Astrocyte of the spinal cord (primary cell): ENCODE measurements around the gene P2RY13.
A peak's percentile ranks its signal among the peaks of the same experiment; 100 is the strongest.

ENCODE experiments used
- DNase-seq: peaks from one replicate; pipeline ENCODE4 v3.0.0; 2011; ENCODE audit warnings: low read depth, low spot score
- H3K4me3 ChIP-seq: 2 replicates; pipeline ENCODE4 v1.5.1; 2011; ENCODE audit warnings: low read depth, mild to moderate bottlenecking, low read length, moderate library complexity
- in situ Hi-C: cut with HindIII; loops from 2 replicates; pipeline ENCODE4 v1.10.0; 2017; ENCODE audit warnings: low sequenced_read_pairs
- TF ChIP-seq, protein P1 (sequence below): IDR thresholded peaks from 2 replicates; pipeline ENCODE4 v1.5.1; 2012; ENCODE audit warnings: low read depth, mild to moderate bottlenecking, low read length, inconsistent platforms

Gene P2RY13

DNA sequence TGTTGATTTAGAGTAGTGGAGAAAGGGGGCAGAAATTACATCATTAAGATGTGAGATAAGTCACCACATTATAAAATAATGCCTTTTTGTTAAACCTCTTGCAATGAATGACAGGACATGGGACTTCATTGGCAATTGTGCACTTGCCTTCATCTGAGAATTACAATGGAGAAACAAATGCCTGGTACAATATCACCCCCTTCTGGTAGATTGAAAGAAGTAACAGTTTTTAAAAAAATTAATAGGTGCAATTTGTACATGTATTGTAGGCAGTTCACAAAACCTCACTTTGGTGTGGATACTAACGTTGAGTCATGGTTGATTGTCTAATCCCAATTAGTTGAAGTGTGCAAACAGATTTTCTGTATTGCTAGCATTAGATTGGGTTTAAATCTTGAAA lies 46.4 kb downstream of the P2RY13 start:
- TF ChIP-seq, protein P1, sequence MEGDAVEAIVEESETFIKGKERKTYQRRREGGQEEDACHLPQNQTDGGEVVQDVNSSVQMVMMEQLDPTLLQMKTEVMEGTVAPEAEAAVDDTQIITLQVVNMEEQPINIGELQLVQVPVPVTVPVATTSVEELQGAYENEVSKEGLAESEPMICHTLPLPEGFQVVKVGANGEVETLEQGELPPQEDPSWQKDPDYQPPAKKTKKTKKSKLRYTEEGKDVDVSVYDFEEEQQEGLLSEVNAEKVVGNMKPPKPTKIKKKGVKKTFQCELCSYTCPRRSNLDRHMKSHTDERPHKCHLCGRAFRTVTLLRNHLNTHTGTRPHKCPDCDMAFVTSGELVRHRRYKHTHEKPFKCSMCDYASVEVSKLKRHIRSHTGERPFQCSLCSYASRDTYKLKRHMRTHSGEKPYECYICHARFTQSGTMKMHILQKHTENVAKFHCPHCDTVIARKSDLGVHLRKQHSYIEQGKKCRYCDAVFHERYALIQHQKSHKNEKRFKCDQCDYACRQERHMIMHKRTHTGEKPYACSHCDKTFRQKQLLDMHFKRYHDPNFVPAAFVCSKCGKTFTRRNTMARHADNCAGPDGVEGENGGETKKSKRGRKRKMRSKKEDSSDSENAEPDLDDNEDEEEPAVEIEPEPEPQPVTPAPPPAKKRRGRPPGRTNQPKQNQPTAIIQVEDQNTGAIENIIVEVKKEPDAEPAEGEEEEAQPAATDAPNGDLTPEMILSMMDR, result peak; percentile 44
- DNase-seq, result peak; percentile 67
- H3K4me3 ChIP-seq, result no peak overlapping the region
- in situ Hi-C loops, result no loop called here

DNA sequence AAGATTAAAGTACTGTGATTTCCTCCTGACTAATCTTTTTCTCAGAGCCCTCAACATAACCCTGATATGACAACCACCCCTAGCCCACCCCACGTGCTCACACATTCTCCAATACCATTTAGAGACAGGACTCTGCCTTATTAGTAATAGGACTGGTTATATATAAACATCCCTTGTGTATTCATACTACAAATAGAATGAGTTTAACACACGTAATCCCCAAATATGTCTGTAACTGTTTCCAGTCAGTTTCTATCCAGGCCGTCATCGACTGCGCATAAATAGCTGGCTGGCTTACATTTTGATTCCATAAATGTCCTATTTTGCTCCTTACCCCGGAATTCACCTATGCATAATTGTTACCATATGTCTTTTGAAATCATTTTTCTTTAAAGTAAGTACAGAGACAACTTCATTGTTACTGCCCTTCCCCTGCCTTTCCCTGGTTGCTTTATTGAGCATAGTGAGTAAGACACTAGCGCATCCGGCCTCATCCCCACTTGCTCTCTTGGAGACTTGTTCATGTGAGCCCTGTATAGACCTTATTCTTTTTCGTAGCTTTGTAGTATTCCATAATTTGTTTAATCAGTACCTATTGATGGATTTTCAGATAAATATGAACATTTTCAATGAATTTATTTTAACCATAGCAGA lies 47.6 kb downstream of the P2RY13 start:
- peak; percentile 43 for DNase-seq
- TF ChIP-seq, protein P1, result no peak
- H3K4me3 ChIP-seq, result no peak overlapping the region
- in situ Hi-C loops, result no loop called here

DNA sequence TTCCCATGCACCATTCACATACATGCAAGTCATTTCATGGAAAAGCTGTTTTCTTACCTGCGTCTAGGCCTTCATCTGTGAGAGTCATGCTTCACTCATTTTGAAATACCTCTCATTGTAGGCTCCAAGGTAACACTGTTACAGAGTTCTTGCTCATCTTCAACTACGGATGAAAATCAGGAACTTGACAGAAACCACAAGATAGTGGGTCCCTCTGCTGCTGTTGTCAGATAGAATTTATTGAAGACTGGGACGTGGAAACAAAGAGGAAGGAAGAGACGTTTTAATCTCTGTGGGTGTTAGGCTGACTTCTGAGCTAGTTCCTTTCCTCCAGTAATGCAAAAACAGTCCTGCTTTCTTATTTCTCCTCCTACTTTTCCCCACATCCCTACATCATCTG lies 51.1 kb downstream of the P2RY13 start, which contains the start of gene P2RY14:
P2RY14 (minus strand) TSS at position 313 of the 400 bp plus-strand sequence. CDS start 64,226 bp downstream, outside the sequence.
- TF ChIP-seq, protein P1, result no peak
- in situ Hi-C loops, result no loop called here
- DNase-seq, result no peak
- no peak within 1 kb of the TSS for H3K4me3 ChIP-seq

DNA sequence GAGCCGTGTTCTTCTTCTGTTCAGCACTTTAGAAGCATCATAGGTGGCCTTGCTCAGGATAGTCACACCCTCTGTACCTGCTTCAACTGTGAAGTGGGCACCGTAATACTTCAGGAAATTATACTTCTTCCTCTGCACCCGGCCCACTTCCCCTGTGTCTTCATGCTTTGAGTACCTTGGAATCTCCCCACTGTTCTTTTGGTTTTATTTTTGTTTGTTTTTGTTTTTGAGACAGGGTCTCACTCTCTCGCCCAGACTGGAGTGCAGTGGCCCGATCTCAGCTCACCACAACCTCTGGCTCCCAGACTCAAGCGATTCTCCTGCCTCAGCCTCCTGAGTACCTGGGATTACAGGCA lies 52.7 kb downstream of the P2RY13 start:
- in situ Hi-C loops, result no loop called here
- H3K4me3 ChIP-seq, result no peak overlapping the region
- no peak for DNase-seq
- TF ChIP-seq, protein P1, result no peak
